Epithelial cell of esophagus (primary cell): ENCODE measurements around the gene ALDH1L1.

Experiments used
- DNase-seq: peaks from one replicate; pipeline ENCODE4 v3.0.0; 2010; ENCODE audit warnings: low read depth
- H3K4me3 ChIP-seq: 2 replicates; pipeline ENCODE4 v1.5.1; 2011; ENCODE audit warnings: mild to moderate bottlenecking, low read length, control low read depth
- TF ChIP-seq, protein P1 (sequence below): IDR thresholded peaks from 2 replicates; pipeline ENCODE4 v1.5.1; 2011; ENCODE audit warnings: low read depth, mild to moderate bottlenecking, low read length, control low read depth, inconsistent platforms; ENCODE audit not compliant: insufficient read depth; ENCODE audit errors: missing control alignments

The ALDH1L1 gene

DNA sequence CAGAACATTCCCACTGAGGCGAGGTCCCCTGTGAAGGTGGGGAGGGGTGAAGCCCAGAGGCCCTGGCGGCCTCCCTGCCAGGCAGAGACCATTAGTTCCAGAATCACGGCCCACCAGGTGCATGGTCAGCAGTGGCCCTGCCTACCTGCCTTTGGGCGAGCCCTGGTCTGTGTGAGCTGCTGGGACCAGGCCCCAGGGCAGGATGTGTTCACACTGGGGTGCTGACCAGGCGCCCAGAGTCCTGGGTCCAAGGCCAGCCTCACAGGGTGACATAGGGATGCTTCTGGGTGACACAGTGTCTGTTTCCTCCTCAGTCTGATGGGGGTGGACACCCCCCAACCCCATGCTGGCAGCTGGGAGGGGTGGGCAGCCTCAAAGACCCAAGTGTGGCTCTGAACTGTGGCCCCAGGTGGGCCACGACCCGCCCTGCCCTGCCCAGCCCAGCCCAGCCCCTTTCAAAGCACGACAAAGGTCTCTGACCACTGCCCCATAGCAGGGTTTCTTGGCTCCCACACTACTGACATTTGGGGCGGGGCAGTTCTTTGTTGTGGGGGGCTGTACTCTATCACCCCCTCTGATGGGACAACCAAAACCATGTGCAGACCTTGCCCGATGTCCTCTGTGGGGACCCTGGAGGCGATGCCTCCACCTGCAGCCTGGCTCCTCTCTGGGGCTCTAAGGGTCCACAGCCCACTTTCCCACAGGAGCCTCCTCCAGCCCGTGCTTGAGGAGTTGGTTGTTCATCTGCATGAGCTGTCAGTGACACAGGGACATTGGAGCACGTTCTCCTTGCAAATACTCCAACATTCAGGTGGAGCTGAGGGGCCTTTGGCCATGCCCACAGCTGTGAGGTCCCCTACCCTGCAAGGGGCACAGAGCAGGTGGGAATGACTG lies 51.6 kb downstream of the ALDH1L1 start:
- DNase-seq: no peak
- TF ChIP-seq, protein P1, sequence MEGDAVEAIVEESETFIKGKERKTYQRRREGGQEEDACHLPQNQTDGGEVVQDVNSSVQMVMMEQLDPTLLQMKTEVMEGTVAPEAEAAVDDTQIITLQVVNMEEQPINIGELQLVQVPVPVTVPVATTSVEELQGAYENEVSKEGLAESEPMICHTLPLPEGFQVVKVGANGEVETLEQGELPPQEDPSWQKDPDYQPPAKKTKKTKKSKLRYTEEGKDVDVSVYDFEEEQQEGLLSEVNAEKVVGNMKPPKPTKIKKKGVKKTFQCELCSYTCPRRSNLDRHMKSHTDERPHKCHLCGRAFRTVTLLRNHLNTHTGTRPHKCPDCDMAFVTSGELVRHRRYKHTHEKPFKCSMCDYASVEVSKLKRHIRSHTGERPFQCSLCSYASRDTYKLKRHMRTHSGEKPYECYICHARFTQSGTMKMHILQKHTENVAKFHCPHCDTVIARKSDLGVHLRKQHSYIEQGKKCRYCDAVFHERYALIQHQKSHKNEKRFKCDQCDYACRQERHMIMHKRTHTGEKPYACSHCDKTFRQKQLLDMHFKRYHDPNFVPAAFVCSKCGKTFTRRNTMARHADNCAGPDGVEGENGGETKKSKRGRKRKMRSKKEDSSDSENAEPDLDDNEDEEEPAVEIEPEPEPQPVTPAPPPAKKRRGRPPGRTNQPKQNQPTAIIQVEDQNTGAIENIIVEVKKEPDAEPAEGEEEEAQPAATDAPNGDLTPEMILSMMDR: no peak
- no peak overlapping the region for H3K4me3 ChIP-seq

DNA sequence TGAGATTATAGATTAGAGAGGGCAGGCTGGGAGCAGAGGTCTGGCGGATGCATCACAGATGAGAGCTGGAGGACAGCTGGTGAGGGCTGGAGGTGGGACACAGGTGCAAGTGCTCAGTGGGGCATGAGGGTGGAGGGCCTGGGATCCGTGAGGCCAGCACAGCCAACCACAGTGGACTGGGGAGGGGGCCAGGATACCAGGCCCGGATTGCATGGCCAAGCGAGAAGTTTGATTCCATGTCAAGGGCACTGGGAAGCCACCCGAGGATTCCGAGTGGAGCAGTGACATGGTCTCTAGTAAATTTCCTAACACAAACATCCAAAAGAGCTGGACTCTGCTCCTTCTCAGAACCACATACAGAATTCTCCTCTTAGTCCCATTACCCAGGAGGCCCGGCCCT lies 52.5 kb downstream of the ALDH1L1 start:
- TF ChIP-seq, protein P1: no peak

DNA sequence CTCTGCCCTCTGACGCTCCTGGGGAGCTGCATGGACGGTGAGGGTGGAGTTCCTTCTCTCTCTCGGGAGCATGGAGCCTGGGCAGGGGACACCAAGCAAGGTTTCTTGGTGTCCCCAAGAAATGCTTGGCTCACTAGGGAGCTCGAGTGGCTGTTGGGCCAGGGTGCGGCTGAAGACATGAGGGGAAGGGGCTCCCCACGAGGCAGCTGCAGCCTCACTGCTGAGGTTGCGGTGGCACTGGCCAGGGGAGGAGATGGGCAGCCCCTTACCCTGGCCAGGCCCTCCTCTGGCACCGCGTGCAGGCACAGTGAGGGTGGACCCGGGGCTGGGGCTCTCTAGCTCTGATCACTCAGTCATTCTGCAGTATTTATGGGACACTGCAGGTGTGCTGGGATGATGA lies 52.9 kb downstream of the ALDH1L1 start:
- no peak overlapping the region for H3K4me3 ChIP-seq
- no peak for DNase-seq
- TF ChIP-seq, protein P1: no peak

More for the DNA sequence above, 52.5 kb downstream of the ALDH1L1 start:
- no peak overlapping the region for H3K4me3 ChIP-seq
- DNase-seq: no peak

DNA sequence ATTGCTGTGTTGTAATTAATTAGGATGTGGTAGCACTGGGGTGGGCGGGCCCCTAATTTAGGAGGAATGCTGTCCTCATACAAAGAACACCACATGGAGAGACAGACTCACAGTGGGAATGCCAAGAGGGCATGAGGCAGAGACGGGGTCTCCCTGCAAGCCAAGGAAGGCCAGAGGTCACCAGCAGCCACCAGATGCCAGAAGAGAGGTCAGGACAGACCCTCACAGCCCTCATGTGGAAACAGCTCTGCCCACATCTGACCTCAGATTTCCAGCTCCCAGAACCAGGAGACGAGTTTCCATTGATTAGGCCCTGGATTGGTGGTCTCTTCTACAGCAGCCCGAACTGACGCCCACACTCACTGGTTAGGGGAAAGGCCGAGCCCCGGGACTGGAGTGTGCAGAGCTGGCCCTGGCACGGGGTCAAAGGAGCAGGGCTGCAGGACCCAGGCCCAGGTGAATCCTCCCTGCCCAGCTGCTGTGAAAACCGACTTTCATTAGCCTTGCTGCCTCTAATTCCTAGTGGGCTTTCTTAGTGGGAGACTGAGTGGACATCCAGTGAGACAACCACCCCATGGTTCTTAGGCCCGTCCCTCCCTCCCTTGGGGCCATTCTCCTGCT lies 53.5 kb downstream of the ALDH1L1 start:
- no peak overlapping the region for H3K4me3 ChIP-seq
- TF ChIP-seq, protein P1: no peak
- DNase-seq: no peak

DNA sequence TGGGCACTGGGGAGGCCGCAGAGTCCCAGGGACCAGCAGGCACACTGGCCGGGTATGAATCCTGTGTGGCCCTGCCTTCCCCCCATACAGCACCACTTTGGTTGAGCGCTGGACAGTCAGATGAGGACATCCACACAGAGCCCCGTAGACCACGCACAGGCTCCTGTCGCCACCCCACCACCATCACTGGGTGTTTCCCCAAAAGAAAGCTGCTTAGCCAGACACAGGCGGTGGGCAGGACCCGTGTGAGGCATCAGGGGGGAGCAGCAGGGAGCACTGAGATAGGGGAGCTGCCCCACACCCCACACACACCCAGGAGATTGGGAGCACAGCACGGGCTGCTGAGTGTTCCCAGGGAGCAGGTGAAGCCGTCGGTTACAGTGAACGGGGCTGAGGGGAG lies 54.1 kb downstream of the ALDH1L1 start:
- no peak overlapping the region for H3K4me3 ChIP-seq
- TF ChIP-seq, protein P1: no peak
- no peak for DNase-seq

DNA sequence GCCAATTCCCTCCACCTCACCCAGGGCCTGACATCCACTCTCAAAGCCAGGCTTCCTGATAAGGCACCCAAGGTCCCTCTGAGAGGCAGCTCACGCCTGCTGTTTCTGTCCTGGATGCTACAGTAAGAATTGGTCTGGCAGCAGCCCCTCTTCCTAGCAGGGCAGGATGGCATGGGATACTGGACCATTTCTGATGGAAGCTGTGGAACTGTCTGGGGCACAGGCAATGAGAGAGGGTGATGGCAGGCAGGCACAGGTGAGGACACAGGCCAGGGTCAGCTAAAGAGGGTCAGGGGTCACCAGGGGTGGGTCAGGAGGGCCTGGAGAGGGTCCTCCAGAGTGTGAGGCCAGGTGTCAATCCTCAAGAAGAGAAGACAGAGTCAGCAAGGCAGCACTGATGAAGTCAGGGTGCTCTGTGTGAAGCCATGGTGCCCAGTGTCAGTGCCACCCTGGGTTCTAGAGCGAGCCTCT lies 54.6 kb downstream of the ALDH1L1 start:
- TF ChIP-seq, protein P1: no peak
- no peak overlapping the region for H3K4me3 ChIP-seq
- DNase-seq: no peak
